ENCODE results near the gene NCK2. TPM values are rescaled to one million over a fixed set of nuclear protein-coding genes. Genes with fewer than 3 reads are reported as not detected.

The NCK2 gene
- total RNA-seq, 1 donor from 2014 or later = 46.6 TPM

- DNase-seq (ENCODE audit: low read depth) = no peak
Measured at GRCh38 chr2:105808423-105809096, 63.8 kb downstream of the NCK2 start.

DNA sequence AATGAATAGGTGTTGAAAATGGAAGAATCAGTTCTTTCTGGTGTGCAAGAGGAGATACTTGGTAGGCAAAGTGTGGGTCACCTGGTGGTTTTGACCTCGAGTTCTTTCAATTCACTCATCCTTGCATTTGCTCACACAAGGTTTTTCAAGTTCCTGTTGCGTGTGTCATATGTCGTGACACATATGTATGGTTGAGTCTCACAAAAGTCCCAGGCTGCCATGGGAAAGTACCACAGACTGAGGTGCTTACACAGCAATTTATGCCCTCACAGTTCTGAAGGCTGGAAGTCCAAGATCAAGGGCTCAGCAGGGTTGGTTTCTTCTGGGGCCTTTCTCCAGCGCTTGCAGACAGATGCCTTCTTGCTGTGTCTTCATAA lies 64.4 kb downstream of the NCK2 start:
- no peak for DNase-seq (ENCODE audit: low read depth)

- DNase-seq (ENCODE audit: low read depth) = no peak
Measured at GRCh38 chr2:105809723-105810122, 65.0 kb downstream of the NCK2 start.

DNA sequence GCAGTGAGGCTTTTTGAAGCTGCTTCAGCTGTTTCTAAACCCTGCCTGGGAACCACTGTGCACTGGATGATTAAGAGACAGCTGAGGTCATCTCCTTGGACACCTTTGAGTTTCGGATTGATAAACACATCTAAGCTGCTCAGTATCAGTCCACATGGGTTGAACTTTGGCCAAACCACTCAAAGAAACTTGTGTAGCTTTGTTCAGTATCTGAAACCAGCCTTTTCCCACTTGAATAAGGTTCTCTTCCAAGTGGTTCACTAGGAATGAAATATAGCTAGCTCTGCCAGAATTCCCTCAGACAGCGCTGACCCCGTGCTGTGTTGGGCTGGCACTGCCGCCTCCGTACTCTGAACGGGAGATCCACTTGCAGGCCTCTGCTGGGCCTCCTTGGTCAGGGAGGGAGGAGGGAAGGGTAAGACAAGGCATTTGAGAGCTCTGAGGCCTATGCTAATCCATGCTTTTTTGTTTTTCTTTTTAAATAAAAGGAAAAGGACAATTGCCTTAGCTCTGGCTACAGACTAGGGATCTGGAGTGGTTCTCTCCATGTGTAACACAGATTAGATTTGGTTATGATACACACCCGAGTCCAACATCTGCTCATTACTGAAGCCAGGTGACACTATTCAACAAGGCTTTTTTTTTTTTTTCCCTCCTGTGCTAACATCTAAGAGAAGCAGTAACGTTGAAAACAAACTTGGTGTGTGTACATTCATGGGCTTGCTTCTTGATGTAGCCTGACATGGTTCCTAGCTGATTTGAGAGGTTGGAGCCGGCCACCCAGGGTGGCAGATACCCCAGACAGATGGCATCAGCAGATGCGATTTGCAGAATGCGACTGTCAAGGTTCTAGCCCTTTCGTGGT lies 67.7 kb downstream of the NCK2 start:
- DNase-seq (ENCODE audit: low read depth) = peak; percentile 26

DNA sequence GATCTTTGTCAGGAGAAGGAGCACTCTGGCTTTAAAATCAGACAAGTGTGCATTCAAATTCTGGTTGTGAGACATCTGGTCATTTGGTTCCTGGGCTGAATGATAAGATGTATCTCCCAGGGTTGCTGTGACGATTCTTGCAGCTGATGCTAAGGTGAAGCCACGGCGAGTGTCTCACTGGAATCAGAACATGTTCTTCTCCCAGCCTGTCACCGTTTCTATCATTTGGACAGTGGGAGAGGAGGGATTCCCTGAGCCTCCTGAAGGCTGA lies 68.3 kb downstream of the NCK2 start:
- no peak for DNase-seq (ENCODE audit: low read depth)

GRCh38 chr2:105813405-105813804 lies 68.7 kb downstream of the NCK2 start:
- DNase-seq (ENCODE audit: low read depth) = no peak

GRCh38 chr2:105814291-105814940 lies 69.7 kb downstream of the NCK2 start:
- DNase-seq (ENCODE audit: low read depth) = peak; percentile 51

- no peak for DNase-seq (ENCODE audit: low read depth)
Measured at GRCh38 chr2:105815401-105815800, 70.7 kb downstream of the NCK2 start.

DNA sequence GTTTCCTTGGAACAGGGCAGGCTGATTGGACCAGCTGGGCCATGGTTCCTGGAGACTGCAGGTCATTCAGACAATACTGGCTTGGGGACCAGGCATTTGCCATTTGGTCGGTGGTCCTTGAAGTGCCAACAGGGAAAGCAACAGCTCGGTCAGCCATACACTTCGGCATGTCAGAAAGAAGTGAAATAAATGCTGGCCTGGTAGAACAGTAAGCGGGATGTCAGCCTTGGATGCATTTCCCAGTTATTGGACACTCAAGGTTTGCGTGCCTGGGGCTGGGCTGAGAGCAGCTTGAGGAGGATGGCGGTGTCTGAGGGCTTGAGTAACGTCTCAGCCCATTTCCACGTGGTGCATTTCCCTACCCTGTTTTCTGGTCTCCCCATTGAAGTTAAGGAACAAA lies 75.4 kb downstream of the NCK2 start:
- DNase-seq (ENCODE audit: low read depth) = no peak

GRCh38 chr2:105820691-105821090 lies 76.0 kb downstream of the NCK2 start:
- DNase-seq (ENCODE audit: low read depth) = no peak

GRCh38 chr2:105821428-105822125 lies 76.9 kb downstream of the NCK2 start:
- no peak for DNase-seq (ENCODE audit: low read depth)

GRCh38 chr2:105822186-105822585 lies 77.5 kb downstream of the NCK2 start:
- no peak for DNase-seq (ENCODE audit: low read depth)

DNA sequence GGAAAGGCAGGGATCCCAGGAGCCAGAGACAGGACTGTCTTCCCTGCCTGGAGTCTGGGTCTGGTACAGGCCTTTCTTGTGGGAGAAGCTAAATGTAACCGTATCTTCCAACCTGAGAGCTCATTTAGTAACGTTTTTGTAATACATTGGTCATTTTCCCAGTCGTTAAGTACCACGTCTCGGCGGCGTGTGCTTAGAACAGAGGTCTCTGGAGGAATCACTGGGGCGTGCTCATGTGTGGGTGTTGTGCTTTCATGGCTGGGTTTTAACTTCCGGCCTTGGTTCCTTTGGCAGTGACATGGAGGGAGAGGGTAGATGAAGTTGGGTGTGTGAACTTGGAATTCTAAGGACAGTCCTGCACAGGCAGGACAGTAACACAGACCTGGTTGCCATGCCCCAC lies 79.7 kb downstream of the NCK2 start:
- DNase-seq (ENCODE audit: low read depth) = no peak

- no peak for DNase-seq (ENCODE audit: low read depth)
Measured at GRCh38 chr2:105827351-105828096, 82.8 kb downstream of the NCK2 start.

GRCh38 chr2:105828558-105828957 lies 83.8 kb downstream of the NCK2 start:
- no peak for DNase-seq (ENCODE audit: low read depth)

DNA sequence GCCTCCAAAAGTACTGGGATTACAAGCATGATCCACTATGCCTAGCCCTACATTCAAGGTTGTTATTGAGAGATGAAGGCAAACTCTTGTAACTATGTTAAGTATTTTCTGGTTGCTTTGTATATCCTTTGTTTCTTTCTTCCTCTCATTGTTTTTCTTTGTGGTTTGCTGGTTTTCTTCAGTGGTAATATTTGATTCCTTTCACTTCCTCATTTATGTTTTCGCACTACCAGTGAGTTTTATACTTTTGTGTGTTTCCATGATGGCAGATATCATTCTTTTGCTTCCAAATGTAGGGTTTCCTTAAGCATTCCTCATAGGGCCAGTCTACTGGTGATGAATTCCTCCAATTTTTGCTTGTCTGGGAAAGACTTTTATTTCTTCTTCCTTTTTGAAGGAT lies 90.2 kb downstream of the NCK2 start:
- no peak for DNase-seq (ENCODE audit: low read depth)

- DNase-seq (ENCODE audit: low read depth) = no peak
Measured at GRCh38 chr2:105836341-105836740, 91.6 kb downstream of the NCK2 start.

DNA sequence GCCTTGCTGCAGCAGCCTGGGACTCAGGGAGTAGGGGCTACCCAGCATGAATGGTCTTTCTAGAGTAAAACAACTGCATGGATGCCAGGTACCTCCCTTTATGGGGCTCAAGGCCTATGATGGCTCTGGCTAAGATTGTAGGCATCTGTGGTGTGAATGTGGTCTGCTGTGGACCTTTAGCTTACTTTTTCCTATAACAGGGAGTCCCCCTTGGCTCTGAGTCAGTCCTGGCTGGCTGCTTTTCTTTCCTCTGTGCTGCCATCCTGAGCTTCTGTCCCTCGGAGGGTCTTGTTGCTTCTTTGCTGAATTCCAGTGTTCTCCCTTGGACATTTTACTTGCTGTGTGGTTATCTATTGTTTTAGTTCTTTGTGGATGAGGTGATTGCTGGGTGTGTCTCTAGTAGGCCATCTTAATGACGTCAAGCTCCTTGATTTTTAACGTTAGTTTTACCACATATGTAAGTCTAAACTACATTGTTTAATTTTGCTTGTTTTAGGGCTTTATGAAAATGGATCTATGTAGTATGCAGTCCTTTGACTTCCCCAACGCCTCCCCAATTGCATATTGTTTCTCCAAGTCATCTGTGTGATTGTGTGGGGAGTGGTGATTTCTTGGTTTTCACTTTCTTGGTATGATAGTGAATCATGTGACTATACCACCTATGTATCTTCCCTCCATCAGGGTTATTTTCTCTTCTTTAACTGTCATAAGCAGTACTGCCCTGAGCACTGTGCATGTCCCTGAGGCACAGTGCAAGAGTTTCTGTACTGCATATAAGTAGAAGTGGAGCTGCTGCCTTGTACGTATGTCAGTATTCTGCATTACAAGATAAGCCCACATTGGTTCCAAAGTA lies 92.4 kb downstream of the NCK2 start:
- DNase-seq (ENCODE audit: low read depth) = no peak

DNA sequence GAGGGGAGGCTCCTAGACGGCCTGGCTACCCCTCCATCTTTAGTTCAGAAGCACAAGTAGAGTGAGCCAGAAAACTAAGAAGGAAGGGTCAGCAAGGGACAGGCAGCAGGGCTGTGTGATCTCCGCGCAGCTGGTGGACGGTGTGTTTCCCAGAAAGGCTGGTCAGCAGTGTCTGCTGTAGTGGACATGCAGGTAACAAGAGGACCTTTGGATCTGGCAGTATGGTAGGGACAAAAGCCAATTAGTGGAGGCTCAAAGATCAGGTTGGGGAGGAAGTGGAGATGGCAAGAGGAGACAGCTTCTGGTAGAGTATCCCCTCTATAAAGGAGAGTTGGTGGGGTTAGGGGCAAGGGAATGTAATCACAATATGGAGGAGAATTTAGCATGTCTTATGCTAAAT lies 95.1 kb downstream of the NCK2 start:
- DNase-seq (ENCODE audit: low read depth) = no peak

- no peak for DNase-seq (ENCODE audit: low read depth)
Measured at GRCh38 chr2:105840933-105841332, 96.2 kb downstream of the NCK2 start.

Data from myocyte (in vitro differentiated cells).